HG03354 (cell line): Measurements from ENCODE around the gene PRDM16.

Experiments
- ATAC-seq: cut with Tn5 transposase; IDR thresholded peaks from one replicate; pipeline ENCODE4 v1.9.1; 2021; ENCODE audit warnings: mild to moderate bottlenecking; ENCODE audit not compliant: unreplicated experiment, poor library complexity, severe bottlenecking

PRDM16 gene

DNA sequence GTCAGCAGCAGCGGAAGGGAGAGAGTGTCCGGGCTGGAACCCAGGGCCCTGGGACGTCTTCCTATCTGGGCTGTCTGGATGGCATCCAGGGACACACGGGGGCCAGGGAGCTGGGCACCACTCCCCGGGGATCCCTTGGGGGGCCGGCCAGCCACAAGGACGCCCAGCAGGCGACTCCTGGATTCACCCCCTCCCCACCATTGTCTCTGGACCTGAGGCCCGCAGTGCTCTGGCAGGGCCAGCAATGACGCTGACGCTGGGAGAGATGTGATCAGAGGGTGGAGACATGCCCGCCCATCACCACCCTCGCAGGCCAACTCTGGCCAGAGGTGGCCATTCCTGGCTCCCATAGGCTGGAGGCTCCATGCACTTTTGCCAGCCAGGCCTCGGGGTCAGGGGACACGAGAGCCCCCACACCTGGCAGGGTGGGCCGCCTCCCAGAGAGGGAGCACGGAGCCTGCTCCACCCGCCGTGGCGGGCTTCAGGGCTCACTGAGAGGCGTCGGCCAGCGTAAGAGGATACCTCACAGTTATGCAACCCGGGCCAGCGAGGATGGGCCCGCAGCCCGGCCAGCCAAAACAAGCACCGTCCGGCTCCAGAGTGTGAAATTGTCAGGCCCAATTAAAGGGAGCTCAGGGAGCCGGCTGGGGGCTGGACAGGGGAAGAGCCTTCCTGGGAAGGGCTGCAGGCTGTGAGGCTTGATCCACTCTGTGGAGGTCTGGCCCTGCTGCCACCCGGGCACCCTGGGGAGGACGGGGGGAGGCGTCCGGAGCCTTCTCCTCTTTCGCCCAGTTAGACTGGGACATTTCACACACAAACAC lies 37.4 kb upstream of the PRDM16 start:
- ATAC-seq, result no peak

DNA sequence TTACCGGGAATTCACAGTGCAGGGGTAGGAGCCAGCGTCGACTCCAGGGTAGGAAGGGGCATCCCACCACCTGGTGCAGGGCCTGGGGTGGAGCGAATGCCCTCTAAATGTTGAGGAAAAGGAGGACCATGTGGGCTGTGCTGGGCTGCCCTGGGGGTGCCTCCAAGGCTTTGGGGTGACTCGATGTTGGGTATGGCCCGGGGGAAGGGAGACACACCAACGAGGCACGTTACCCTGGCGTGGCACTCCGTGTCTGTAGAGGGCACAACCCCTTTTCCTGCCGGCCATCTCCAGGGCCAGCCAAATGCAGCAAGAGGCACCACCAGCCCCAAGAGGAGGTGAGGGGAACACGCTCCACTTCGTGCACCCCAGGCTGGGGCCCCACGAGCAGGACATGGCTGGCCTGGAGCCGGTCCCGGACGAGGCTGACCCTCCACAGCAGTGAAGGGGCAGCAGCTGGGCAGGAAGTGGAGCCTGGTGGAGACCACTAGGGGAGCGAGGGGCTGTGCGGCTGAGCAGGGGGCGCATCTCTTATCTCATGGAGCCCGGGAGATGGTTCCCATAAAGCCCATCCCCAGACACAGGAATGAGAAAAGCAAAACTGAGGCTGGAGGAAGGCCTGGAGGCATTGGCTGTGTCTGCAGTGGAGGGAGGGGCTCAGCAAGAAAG lies 36.5 kb upstream of the PRDM16 start:
- ATAC-seq, result no peak

DNA sequence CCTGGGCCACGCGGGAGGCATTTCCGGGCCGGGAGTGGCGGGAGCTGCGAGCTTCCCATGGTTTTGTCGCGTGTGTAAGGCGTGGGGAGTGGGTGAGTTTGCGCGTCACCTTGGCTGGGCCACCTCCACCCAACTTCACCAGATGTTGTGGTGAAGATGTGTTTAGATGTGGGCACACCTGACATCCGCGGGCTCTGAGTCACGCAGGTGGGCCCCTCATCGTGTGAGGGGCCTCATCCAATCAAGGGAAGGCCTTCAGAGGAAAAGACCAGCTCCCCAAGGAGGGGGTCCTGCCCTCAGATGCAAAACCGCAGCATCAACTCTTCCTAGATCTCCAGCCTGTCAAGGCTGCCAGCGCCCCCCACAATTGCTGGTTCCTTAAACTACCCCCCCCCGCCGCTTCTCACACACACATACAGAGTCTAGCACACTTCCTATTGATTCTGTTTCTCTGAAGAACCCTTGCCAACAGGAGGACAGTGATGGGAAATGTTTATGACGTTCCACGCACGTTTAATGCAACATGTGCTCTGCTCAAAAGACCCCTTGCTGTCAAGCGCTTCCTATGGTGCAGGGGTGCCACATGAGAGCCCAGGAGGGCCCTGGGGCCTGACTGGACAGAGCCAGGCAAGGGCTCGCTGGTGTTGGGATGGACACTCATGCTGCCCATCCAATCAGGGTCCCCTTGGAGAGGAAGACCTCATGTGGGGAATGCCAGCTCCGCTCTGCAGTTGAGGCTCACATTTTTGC lies 35.8 kb upstream of the PRDM16 start:
- no peak for ATAC-seq

DNA sequence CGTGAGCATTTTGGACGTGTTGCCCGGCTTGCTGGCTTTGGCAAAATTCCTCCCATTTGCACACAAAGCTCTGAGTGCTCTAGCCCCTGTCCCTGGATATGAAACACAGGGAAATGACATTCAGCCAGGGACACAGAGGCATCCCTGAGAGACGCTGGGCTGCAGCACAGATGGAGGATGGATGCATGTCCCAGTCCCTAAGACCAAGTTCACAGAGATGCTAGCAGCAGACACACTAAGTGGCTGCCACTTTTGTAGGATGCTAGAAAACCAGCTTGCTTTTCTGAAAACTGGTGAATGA lies 35.3 kb upstream of the PRDM16 start:
- no peak for ATAC-seq

DNA sequence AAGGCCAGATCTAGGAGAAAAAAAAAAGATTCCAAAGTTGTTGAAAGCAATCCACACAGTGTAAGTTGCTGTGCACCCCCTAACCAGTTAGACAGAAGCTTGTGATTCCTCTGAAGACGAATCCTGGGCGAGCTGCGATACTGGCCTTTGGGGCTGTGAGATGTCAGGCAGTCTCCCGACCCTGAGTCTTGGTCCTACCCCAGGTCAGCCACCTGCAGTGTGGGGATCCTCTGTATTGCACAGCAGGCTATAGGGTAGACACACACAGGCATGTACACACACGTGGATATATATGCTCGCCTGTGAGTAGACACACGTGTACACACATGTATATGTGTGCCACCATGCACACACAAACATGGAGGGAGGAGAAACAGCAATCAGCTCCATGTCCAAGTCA lies 34.8 kb upstream of the PRDM16 start:
- ATAC-seq, result no peak

DNA sequence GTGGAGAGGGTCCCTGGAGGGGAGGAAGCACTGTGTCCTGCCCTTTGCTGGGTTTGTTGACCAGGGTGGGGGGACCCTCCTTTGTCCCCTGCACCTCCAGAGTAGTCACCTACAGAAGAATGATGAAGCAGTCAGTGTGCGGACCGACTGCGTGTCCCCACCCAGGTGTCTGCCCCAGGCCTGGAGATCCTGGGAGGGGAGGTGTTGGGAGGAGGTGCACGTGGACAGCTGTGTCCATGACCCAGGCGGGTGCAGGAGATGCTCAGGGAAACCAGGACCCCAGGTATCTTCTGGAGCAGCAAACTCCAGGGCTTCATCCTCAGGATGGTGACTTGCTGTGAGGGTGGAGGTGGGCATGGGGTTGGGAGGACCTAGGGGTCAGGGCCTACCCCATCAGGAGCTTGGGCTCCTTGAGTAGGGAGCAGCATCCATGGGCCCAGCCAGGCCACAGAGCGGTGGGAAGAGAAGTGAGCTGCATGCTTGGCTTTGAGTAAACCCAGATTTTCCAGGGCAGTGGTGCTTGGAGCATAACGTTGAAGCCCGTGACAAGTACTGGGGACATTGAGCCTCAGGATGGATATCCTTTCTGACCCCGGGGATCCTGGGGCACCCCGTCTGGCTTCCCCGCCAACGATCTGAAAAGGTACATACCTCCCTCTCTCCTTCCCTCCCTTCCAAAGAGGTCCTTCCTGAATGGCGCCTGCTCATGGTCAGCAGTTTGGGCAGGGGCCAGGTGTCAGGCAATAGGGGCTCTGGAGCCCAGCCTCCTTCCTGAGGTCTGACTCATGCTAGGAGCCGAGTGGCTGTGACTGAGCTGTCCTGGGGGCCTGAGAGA lies 34.1 kb upstream of the PRDM16 start:
- ATAC-seq, result no peak

DNA sequence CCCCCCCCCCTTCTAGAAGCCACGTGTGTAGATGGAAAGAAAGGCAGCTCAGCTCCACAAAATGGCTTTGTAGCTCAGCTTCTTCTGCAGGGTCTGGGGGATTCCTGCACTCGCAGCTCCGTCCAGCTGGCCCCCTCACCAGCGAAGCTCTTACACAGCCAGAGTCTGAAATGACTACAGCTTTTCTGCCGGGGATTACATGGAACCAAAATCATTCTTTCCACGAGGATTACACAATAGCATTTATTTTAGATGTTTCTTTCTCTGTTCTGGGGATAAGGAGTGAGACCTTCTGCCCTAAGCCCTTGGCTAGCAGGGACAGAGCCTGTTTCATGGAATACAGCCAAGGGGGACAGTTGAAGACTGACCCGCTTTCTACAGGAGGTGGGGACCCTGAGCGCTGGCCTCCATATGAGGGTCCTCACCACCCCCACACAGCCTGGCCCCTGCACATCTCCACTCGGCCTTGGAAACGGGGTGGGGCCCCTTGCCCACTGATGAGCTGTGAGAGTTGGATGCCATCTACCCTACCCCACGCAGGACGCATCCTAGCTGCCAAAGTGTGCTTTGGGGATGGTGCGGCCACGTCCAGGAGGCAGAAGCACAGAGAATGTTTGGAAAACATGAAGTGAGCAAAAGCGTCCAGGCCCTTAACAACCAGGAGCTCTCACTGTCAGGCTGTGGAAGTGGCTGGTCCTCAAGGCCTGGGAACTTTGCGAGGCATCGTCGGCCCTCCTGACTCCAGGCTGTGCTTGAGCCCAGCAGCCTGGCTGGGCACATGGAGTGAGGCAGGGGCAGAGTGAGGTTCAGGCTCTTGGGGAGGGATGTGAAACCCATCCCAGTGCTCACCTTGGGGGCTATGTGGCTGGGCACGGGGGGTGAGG lies 33.2 kb upstream of the PRDM16 start:
- ATAC-seq, result no peak

DNA sequence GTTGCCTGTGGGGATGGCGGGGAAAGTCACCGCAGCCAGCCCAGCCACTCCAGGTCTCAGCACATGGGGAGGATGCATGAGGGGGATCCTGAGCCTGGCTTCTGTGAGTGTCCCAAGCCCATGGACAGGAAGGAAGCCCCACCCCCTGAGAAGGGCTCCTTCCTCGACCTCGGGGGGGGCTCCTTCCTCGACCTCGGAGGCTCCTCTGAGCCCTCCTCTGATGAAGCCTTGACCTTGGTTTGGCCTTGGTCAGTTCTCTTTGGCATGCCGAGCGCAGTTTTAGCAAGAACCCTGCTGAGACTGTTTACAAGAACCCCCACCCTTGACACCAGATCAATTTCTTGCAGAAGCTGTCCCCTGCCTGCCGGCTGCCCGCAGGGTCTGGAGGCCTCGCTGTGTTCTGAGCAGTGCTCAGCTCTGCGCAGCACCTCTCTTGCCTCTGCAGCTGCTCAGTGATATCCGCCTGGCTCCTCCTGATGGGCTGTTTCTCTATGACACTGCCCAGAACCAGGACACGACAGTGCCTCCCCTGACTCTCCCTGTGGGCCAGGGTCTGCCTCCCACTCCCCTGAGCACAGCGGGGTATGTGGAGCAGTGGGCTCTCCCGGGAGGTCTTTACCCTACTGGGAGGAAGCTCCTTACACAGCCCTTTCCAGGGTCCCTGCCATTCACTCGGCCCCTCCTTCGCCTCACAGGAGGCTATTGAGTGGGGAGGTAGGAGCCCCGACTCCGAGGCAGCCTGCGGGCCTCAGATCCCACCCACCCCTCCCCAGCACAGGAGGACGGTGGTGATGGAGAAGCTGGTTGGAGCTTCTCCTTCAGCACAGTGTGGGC lies 32.3 kb upstream of the PRDM16 start:
- no peak for ATAC-seq

DNA sequence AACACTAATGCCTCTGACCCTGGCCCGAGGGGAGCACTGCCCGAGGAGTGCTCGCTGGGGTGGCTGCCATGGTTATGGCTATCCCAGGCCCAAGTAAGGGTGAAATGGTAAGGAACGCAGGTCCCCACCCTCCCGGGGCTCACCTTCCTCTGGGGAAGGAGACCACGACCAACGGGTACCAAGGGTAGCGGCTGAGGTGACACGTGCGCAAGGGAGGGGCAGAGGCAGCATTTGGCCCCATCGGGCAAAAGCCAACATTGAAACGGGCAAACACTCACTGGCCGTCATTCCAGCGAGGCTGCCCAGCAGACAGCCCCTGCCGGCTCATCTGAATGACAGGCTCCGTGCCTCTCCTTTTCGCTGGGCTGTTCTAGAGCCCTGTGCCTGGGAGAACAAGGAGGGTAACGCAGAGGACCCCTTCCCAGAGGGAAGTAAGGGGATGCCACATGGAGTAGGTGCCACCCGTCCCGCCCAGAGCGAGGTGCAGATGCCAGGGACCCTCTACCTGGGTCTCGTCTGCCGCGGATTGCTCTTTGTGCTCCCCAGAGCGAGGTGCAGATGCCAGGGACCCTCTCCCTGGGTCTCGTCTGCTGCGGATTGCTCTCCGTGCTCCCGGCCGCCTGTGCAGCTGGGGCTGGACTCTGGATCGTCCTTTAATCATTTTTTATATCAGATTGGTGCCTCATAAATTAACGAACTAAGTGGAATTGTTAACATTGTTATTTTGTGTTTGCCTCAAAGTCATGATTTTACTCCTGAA lies 31.5 kb upstream of the PRDM16 start:
- no peak for ATAC-seq

DNA sequence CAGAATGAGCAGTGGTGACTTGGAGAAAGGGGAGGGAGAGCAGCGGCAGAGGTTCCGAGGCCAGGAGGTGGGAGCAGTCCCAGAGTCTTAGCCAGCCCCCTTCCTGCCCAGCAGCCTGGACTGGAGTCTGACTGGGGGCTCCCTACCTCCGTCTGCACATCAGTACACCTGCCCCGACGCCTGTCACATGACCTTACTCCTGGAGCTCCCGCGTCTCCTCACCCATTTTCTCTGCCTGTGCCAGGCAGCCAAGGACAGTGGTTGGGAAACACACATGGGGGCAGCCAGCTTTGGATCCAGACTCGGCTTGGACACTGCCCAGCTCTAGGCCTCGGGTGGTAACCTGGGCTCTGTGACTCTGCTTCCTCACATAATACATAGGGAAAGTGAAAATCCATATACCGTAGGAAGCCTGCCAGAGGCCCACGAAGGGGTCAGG lies 30.9 kb upstream of the PRDM16 start:
- no peak for ATAC-seq

DNA sequence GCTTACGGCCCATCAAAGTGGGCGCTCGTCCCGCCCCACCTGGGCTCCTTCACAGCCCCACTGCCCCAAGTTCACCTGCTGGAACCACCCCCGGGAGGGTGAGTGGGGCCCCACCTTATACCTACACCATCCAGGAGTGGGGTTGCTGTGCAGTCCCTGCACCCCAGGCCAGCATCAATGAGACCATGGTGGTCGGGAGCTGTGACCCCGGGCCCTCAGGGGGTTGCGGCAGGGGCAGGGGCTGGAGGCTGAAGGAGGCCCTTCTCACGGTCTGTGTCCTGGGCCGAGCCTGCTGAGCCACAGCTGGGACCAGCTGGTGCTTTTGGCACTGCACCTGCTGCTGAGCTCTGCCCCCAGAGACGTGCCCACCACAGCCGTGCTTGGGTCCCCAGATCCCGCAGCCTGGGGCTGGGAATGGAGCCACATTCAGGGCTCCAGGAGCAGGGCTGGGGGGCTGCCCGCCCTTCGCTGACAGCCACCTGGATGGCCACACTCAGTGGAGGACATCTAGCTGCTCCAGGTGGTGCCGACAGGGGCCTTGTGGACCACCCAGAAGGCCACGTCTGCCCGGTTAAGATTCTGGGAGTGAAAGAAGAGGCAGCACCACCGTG lies 30.3 kb upstream of the PRDM16 start:
- ATAC-seq, result no peak

DNA sequence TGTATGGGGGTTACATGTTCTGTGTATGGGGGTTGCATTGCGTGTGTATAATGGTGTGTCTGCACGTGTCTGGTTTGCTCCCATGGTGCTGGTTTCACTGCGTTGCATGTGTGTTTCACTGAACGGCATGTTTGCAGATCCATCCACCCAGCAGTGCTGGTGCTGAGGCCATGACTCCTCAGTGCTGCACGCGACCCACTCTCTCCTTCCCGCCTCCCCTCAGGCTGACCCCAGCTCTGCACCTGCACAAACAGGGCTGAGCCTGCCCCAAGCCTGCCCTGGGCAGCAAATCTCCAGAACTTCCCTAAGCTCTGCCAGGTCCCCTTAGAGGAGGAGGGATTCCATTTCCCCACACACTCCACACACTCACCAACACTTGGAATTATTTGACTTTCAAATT lies 29.0 kb upstream of the PRDM16 start:
- no peak for ATAC-seq

DNA sequence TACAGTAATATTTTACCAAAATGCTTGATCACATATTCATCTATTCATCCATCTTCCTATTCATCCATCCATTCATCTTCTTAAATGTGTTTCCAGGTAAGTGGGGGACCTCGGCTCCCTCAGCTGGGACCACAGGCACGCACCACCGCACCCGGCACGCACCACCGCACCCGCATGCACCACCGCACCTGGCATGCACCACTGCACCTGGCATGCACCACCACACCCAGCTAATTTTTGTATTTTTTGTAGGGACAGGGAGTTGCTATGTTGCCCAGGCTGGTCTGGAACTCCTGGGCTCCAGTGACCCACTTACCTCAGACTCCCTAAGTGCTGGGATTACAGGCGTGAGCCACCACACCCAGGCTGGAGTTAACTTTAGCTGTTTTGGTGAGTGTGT lies 26.5 kb upstream of the PRDM16 start:
- no peak for ATAC-seq

DNA sequence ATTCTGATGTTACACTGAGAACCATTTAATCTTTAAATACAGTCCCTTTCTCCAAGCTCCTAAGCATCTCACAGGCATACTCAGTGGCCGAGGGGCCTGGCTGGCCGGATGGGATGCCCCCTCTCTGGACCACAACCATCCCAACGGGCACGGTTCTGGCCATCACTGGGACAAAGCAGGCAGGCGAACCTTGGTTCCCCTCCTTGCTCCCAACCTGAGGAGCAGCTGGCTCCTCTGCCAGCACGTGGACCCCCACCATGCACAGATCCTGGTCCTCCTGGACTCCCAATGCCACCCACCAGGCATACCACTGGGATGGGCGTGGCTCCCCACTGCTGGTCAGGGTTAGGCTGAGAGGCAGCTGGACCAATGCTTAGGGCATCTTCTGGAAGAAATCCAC lies 19.8 kb upstream of the PRDM16 start:
- ATAC-seq, result no peak

DNA sequence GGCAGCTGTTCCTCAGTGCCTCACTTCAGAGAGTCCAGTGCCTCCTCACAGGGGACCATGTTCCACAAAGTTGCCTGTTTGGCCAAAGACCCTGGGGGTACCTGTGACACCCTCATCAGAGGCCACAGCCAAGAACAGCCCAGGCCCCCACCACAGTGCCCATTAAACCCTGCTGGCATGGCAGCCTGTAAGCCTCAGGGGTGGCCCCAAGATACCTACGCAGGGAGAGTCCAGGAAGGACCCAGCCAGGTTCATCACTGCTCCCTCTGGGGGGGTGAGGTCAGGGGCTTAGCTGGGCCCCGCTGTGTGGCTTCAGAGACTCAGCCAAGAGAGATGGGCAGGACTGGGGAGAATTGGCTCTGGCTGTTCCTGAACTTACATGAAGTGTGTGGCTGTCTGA lies 19.1 kb upstream of the PRDM16 start:
- no peak for ATAC-seq

DNA sequence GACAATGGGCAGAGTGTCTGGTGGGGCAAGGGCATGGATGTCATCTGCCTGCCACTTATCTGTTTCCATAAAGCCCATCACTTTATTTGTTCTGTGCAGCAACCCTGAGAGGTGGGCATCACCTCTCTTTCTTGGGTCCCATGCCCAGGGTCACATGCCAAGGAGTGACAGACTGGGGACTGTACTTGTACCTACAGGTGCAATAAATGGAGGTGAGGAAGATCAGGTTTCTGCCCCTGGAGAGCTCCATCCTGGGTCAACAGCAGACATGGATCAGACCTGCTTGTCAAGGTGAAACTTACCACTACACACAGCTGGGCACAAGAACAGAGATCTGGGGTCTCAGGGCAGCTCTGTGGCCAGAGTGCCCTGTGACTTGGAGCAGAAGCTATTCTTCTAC lies 18.4 kb upstream of the PRDM16 start:
- ATAC-seq, result no peak
